ENCODE data around the gene WDR27.

DNA sequence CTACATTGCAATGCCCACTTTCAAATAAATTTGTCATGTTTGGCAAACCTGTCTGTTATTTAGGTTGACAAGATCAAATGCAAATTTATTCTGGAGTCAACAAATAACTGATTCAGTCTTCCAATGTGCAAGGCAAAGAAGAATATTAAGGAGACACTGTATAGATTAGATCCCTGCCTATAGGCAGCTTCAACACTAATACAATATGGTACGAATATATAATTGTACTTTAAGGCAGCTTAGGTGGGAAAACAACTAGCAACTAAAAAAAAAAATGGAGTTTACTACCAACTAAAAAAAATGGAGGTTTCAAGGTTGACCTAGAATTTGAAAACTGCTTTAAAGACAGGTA is 24.2 kb upstream of the WDR27 start:
- TF ChIP-seq ZFP3 (CRISPR knock-in tag; IDR thresholded peaks at IDR 0.05): no peak
- no peak for TF ChIP-seq BACH2 (CRISPR knock-in tag; IDR thresholded peaks at IDR 0.05; ENCODE audit: borderline replicate concordance)
- TF ChIP-seq, protein P1, sequence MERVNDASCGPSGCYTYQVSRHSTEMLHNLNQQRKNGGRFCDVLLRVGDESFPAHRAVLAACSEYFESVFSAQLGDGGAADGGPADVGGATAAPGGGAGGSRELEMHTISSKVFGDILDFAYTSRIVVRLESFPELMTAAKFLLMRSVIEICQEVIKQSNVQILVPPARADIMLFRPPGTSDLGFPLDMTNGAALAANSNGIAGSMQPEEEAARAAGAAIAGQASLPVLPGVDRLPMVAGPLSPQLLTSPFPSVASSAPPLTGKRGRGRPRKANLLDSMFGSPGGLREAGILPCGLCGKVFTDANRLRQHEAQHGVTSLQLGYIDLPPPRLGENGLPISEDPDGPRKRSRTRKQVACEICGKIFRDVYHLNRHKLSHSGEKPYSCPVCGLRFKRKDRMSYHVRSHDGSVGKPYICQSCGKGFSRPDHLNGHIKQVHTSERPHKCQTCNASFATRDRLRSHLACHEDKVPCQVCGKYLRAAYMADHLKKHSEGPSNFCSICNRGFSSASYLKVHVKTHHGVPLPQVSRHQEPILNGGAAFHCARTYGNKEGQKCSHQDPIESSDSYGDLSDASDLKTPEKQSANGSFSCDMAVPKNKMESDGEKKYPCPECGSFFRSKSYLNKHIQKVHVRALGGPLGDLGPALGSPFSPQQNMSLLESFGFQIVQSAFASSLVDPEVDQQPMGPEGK (CRISPR knock-in tag; IDR thresholded peaks at IDR 0.05; ENCODE audit: borderline replicate concordance): no peak
- TF ChIP-seq OSR1 (CRISPR knock-in tag; IDR thresholded peaks at IDR 0.05): no peak
- no peak for TF ChIP-seq ZNF8 (CRISPR knock-in tag; IDR thresholded peaks at IDR 0.05)
- no peak for TF ChIP-seq RARB (CRISPR knock-in tag; IDR thresholded peaks at IDR 0.05)
- no peak for TF ChIP-seq ZNF565 (CRISPR knock-in tag; conservative IDR thresholded peaks at IDR 0.05; ENCODE audit: low read depth)
- TF ChIP-seq ZNF70 (CRISPR knock-in tag; IDR thresholded peaks at IDR 0.05): no peak
- TF ChIP-seq TCF4 (CRISPR knock-in tag; IDR thresholded peaks at IDR 0.05; ENCODE audit: borderline replicate concordance): no peak
- no peak for TF ChIP-seq ARNTL (CRISPR knock-in tag; IDR thresholded peaks at IDR 0.05; ENCODE audit: borderline replicate concordance, low read depth)
- TF ChIP-seq ISL1 (CRISPR knock-in tag; IDR thresholded peaks at IDR 0.05): no peak
- TF ChIP-seq, protein P2, sequence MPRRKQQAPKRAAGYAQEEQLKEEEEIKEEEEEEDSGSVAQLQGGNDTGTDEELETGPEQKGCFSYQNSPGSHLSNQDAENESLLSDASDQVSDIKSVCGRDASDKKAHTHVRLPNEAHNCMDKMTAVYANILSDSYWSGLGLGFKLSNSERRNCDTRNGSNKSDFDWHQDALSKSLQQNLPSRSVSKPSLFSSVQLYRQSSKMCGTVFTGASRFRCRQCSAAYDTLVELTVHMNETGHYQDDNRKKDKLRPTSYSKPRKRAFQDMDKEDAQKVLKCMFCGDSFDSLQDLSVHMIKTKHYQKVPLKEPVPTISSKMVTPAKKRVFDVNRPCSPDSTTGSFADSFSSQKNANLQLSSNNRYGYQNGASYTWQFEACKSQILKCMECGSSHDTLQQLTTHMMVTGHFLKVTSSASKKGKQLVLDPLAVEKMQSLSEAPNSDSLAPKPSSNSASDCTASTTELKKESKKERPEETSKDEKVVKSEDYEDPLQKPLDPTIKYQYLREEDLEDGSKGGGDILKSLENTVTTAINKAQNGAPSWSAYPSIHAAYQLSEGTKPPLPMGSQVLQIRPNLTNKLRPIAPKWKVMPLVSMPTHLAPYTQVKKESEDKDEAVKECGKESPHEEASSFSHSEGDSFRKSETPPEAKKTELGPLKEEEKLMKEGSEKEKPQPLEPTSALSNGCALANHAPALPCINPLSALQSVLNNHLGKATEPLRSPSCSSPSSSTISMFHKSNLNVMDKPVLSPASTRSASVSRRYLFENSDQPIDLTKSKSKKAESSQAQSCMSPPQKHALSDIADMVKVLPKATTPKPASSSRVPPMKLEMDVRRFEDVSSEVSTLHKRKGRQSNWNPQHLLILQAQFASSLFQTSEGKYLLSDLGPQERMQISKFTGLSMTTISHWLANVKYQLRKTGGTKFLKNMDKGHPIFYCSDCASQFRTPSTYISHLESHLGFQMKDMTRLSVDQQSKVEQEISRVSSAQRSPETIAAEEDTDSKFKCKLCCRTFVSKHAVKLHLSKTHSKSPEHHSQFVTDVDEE (CRISPR knock-in tag; IDR thresholded peaks at IDR 0.05): no peak
- TF ChIP-seq, protein P3, sequence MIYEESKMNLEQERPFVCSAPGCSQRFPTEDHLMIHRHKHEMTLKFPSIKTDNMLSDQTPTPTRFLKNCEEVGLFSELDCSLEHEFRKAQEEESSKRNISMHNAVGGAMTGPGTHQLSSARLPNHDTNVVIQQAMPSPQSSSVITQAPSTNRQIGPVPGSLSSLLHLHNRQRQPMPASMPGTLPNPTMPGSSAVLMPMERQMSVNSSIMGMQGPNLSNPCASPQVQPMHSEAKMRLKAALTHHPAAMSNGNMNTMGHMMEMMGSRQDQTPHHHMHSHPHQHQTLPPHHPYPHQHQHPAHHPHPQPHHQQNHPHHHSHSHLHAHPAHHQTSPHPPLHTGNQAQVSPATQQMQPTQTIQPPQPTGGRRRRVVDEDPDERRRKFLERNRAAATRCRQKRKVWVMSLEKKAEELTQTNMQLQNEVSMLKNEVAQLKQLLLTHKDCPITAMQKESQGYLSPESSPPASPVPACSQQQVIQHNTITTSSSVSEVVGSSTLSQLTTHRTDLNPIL (CRISPR knock-in tag; IDR thresholded peaks at IDR 0.05; ENCODE audit: low read depth): no peak
